Heart right ventricle (tissue), 16 donors: Measurements from ENCODE around the gene ZHX3. TPM values are rescaled to one million over a fixed set of nuclear protein-coding genes. Genes with fewer than 3 reads are reported as not detected.

ENCODE experiments used
- ATAC-seq, 8 donors: fragments of 200-7000 bp; cut with Tn5 transposase; one replicate each; pipeline ENCODE4 v1.9.1; 2020; ENCODE audit warnings: mild to moderate bottlenecking in 8 of 8, moderate library complexity in 8 of 8, moderate number of reproducible peaks in 1 of 8
- DNase-seq, 2 donors: peaks; one replicate each; pipeline ENCODE4 v3.0.0-alpha.2; 2020
- H3K27ac ChIP-seq, 10 donors: fragments of 200-600 bp; sonication (generic) in 2 of 10; one replicate each; pipeline versions ENCODE4 v1.5.0 to v1.8.0; 2020 to 2022; ENCODE audit warnings: mild to moderate bottlenecking in 3 of 10
- H3K27me3 ChIP-seq, 7 donors: fragments of 200-600 bp; one replicate each; pipeline ENCODE4 v1.8.0; 2021 to 2022; ENCODE audit warnings: mild to moderate bottlenecking in 2 of 7
- H3K36me3 ChIP-seq, 9 donors: fragments of 200-600 bp; sonication (generic) in 1 of 9; one replicate each; pipeline versions ENCODE4 v1.5.0 to v1.8.0; 2020 to 2022; ENCODE audit warnings: mild to moderate bottlenecking in 2 of 9
- H3K4me1 ChIP-seq, 9 donors: fragments of 200-600 bp; sonication (generic) in 1 of 9; one replicate each; pipeline versions ENCODE4 v1.5.0 to v1.8.0; 2020 to 2022; ENCODE audit warnings: mild to moderate bottlenecking in 4 of 9
- H3K4me3 ChIP-seq, 10 donors: fragments of 200-600 bp; sonication (generic) in 2 of 10; one replicate each; pipeline versions ENCODE4 v1.5.0 to v1.8.0; 2020 to 2022; ENCODE audit warnings: mild to moderate bottlenecking in 7 of 10, moderate library complexity in 2 of 10
- H3K9me3 ChIP-seq, 11 donors: fragments of 200-600 bp in 10 of 11; sonication (generic) in 2 of 11; one replicate each; pipeline versions ENCODE4 v1.5.0 to v1.8.0; 2013 to 2022; ENCODE audit warnings: mild to moderate bottlenecking in 2 of 11, control low read depth in 1 of 11, moderate library complexity in 1 of 11
- WGBS, 2 donors: extraction: QIAGEN DNeasy Blood & Tissue Kit; methylation state at CpG; one replicate each; pipeline ENCODE4 v1.1.7; 2013; ENCODE audit warnings: inconsistent platforms in 1 of 2; 5-methylcytosine and 5-hydroxymethylcytosine counted together
- intact Hi-C, 10 donors: fragments of 100-400 bp; cut with DNase I; formaldehyde crosslinking; loops; one replicate each; pipeline versions ENCODE4 v1.11.1 to v1.14.2; 2022
- polyA plus RNA-seq, 2 donors: library from polyadenylated mRNA; stranded (reverse); fragments of 200-250 nt; gene quantifications; one replicate each; pipeline ENCODE4 v1.2.3, GENCODE V29; 2013
- total RNA-seq, 10 donors: library from RNA; stranded (reverse); fragmentation: NEBNext Ultra II Directional in 3 of 10; extraction: Animal tissue kit (Norgen Biotek cat#: 25700) in 3 of 10; gene quantifications; one replicate each; pipeline versions ENCODE4 v1.2.1 to v1.2.4, GENCODE V29; 2021 to 2023
- TF ChIP-seq, protein P1 (sequence below), 9 donors: fragments of 200-600 bp; sonication (generic) in 2 of 9; IDR thresholded peaks; one replicate each; pipeline versions ENCODE4 v1.5.0 to v1.8.0; 2021 to 2022; ENCODE audit warnings: antibody characterized with exemption in 9 of 9, mild to moderate bottlenecking in 5 of 9, moderate library complexity in 1 of 9
- donor health status: Arrhythmogenic right ventricular cardiomyopathy.
- donor health status: ischemic (EF 13 %, LVEDD 7.1; RV severe dilation, severe dysfunction).
- donor health status: healthy with polysubstance abuse.
- donor health status: DM: no; HTN: yes; CAD: no.
- donor health status: DM: no; HTN: no; CAD: no.
- donor health status: ischemic (EF 25% LVEDD 6.9; RV normal size, moderate dysfunction).
- donor health status: ischemic (EF 25% LVEDD 5.7; RV mildly dilated, moderate dysfunction).
- donor health status: healthy.
- donor health status: DM: yes; HTN: yes; CAD: no.
- donor health status: Ischemic cardiomyopathy.
- donor health status: ischemic (EF 35%, LVEDD 5.7; RV mildly dilated, moderate dysfunction).
- donor health status: nonischemic (EF 11% LVEDD 7.7; RV severe dilation, severe dysfunction).
- donor health status: DM: yes; HTN: yes; CAD: no.
- donor health status: PGD.
- donor health status: ischemic (EF 29% LVEDD 5.4; RV normal size, mild dysfunction).
- donor health status: nonischemic (EF 23%, LVEDD 6.1; RV moderate dilation, normal function).

The ZHX3 gene
- total and polyA plus RNA-seq, 12 donors = 6.5 to 51.8 (median 30.4) TPM

DNA sequence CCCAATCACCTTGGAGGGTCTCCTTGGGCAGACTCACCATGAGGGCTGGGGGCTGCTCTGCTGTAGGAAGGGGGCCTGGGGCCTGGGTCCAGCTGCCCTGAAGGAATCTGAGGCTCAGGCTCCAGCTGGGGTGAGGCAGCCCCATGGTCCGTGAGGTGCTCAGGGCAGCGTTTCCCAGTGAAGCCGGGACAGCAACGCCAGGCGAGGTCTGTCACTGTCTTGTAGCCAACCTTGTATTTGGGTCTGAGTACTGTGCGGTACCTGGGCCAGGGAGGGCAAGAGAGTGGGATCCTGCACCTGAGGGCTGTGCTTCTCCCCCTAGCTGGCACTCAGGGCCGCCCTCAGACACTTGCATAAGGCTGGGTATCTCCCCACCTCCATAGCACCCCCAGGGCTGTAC is 46.1 kb upstream of the ZHX3 start:
- intact Hi-C loops = loop anchor here in 1 of 10 donors (5.0 kb wide), 1 partner anchor 49 kb away; no protein-coding TSS in a partner anchor
- 97 to 99% methylated on average over 7 of the region's 7 CpGs for WGBS, 2 donors
- TF ChIP-seq, protein P1, sequence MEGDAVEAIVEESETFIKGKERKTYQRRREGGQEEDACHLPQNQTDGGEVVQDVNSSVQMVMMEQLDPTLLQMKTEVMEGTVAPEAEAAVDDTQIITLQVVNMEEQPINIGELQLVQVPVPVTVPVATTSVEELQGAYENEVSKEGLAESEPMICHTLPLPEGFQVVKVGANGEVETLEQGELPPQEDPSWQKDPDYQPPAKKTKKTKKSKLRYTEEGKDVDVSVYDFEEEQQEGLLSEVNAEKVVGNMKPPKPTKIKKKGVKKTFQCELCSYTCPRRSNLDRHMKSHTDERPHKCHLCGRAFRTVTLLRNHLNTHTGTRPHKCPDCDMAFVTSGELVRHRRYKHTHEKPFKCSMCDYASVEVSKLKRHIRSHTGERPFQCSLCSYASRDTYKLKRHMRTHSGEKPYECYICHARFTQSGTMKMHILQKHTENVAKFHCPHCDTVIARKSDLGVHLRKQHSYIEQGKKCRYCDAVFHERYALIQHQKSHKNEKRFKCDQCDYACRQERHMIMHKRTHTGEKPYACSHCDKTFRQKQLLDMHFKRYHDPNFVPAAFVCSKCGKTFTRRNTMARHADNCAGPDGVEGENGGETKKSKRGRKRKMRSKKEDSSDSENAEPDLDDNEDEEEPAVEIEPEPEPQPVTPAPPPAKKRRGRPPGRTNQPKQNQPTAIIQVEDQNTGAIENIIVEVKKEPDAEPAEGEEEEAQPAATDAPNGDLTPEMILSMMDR (IDR thresholded peaks at IDR 0.05) = no peak
- Histone ChIP-seq H3K4me1 (peaks cover 4 to 54% (median 15%) of the 10 kb centered on the region in 9 donors), H3K36me3 (peaks cover 0 to 13% (median 0%) of the 10 kb centered on the region in 9 donors), H3K27me3 (peaks cover 0 to 42% (median 27%) of the 10 kb centered on the region in 7 donors), H3K9me3 (no peaks in the 10 kb centered on the region), H3K27ac (no peak overlapping the region), H3K4me3 (no peak overlapping the region)
- ATAC-seq = no peak
- DNase-seq = no peak

DNA sequence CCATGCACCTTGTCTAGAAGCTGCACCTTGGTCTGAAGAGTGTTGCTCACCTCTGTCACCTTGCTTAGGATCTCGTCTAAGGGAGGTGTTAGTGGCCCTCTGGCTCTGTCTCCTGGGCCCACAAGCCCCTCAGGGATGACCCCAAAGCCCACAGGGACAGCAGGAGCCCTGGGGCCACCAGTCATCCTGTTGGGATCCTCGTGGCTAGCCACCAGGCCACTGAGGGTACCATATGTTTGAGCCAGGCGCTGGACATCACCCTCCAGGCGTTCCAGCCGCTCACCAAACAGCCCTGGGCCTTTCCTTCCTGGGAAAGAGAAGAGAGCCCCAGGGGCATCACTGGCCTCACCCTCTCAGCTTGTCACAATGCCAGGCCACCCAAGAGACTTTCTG is 45.2 kb upstream of the ZHX3 start:
- H3K27me3 ChIP-seq = peaks cover 0 to 35% (median 27%) of the 10 kb centered on the region in 7 donors
- H3K27ac ChIP-seq = no peak overlapping the region
- no peak overlapping the region for H3K4me3 ChIP-seq
- TF ChIP-seq, protein P1 (IDR thresholded peaks at IDR 0.05) = no peak
- peaks cover 0 to 21% (median 2%) of the 10 kb centered on the region in 9 donors for H3K36me3 ChIP-seq
- ATAC-seq (no peak), DNase-seq (no peak)
- no peaks in the 10 kb centered on the region for H3K9me3 ChIP-seq
- H3K4me1 ChIP-seq = peaks cover 4 to 54% (median 15%) of the 10 kb centered on the region in 9 donors
- 87 to 90% methylated on average over 5 of the region's 5 CpGs for WGBS, 2 donors
- intact Hi-C loops = loop anchor here in 1 of 10 donors (5.0 kb wide), 1 partner anchor 50 kb away; no protein-coding TSS in a partner anchor

DNA sequence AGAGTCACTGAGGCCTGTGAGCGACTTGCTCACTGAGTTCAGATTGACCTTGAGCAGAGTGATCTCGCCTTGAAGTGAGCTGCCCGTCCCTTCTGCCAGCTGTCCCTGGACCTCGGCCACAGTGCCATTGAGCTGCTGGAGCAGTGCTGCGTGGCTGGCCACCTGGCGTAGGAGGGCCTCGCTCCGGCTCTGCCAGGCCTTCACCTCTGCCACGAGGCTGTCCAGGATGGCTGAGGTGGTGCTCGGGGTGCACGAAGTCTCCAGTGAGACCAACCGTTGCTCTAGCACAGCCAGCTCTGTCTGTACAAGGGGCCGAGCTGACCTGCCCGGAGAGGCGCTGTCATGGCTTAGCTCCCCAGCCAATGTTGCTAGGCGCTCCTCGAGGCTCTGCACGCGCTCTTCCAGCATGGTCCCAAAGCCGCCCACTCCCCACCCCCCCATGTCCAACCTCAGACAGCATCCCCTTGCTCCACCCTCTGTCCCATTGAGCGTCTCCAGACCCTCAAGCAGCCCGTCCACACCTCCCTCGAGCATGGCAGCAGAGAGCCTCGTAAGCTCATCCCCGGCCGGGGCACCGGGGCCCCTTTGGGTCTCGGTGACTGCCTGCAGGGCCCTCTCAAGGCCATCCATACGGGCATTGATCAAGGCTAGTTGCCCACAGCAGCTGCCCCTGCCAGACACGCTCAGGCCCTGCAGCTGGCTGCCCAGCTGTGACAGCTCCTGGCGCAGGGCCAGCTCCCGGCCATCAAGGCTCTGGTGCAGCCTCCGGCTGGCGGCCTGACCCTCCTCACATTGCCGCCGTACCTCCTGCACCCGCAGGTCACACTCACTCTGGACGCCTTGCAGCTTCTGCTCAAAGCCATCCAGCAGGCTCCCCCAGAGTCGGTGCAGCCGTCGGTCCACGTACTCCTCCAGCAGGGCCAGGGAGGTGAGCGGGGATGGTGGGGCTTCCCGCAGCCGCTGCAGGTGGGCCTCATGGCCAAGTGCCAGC is 44.5 kb upstream of the ZHX3 start:
- DNase-seq (peak in 1 of 2 donors; percentile 58), ATAC-seq (peak in 6 of 8 donors; percentile 22 to 59 (median 27))
- Histone ChIP-seq H3K4me3 (no peak overlapping the region), H3K36me3 (peaks cover 0 to 28% (median 7%) of the 10 kb centered on the region in 9 donors), H3K9me3 (no peaks in the 10 kb centered on the region), H3K27ac (peak overlapping the region in 3 of 10 donors; percentile 9 to 66 (median 63)), H3K27me3 (peaks cover 0 to 28% (median 24%) of the 10 kb centered on the region in 7 donors), H3K4me1 (peaks cover 4 to 52% (median 15%) of the 10 kb centered on the region in 9 donors)
- TF ChIP-seq, protein P1 (IDR thresholded peaks at IDR 0.05) = no peak
- 61 to 73% methylated on average over 44 to 45 of the region's 45 CpGs for WGBS, 2 donors
- intact Hi-C loops = loop anchor here in 1 of 10 donors (5.0 kb wide), 1 partner anchor 50 kb away; no protein-coding TSS in a partner anchor
